Suprapubic skin (tissue), 3 donors: Measurements from ENCODE around the gene TBC1D20.

ENCODE experiments used
- EP300 ChIP-seq: sonication (generic); formaldehyde crosslinking; IDR thresholded peaks from one replicate; pipeline ENCODE4 v1.6.1; 2017; ENCODE audit warnings: antibody characterized with exemption
- TF ChIP-seq, protein P1 (sequence below), 2 donors: fragments of 200-600 bp in 1 of 2; fragments of 450-650 bp in 1 of 2; sonication (generic) in 1 of 2; IDR thresholded peaks; one replicate each; pipeline ENCODE4 v1.5.1; 2016 to 2019; ENCODE audit warnings: antibody characterized with exemption in 2 of 2, mild to moderate bottlenecking in 1 of 2, moderate library complexity in 1 of 2

DNA sequence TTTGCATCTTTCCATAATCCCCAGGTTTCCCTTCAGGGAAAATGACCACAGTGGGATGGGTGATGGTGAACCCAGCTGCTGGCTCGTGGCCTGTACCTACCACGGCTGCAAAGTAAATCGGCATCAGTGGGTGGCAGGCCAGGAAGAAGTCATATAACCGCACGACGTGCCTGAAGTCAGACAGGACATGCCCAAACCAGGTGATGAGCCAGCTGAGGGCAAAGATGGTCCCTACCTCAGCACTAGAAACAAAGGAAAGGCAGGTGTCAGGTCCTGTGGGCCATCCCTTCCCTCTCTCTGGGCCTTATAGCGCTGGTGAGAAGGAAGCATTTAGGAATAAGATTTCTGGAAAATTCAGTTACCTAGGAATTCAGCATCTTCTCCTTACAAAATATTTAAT lies 22.2 kb downstream of the TBC1D20 start:
- TF ChIP-seq, protein P1, sequence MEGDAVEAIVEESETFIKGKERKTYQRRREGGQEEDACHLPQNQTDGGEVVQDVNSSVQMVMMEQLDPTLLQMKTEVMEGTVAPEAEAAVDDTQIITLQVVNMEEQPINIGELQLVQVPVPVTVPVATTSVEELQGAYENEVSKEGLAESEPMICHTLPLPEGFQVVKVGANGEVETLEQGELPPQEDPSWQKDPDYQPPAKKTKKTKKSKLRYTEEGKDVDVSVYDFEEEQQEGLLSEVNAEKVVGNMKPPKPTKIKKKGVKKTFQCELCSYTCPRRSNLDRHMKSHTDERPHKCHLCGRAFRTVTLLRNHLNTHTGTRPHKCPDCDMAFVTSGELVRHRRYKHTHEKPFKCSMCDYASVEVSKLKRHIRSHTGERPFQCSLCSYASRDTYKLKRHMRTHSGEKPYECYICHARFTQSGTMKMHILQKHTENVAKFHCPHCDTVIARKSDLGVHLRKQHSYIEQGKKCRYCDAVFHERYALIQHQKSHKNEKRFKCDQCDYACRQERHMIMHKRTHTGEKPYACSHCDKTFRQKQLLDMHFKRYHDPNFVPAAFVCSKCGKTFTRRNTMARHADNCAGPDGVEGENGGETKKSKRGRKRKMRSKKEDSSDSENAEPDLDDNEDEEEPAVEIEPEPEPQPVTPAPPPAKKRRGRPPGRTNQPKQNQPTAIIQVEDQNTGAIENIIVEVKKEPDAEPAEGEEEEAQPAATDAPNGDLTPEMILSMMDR (IDR thresholded peaks at IDR 0.05): no peak
- TF ChIP-seq EP300: no peak
